MCF 10A (cell line): ENCODE data around the gene C8B. TPM values are rescaled to one million over a fixed set of nuclear protein-coding genes. Genes with fewer than 3 reads are reported as not detected.

Experiments
- BruUV-seq: library from RNA; stranded (reverse); fragments of 400-500 nt; replicated peaks from 2 replicates; lab custom pipeline; 2021; lab: Mats Ljungman, UMichigan
- CTCF ChIA-PET: fragments of 300-600 bp; sonication (Branson Sonifier 250); formaldehyde crosslinking; extraction: SDS; loops from one replicate; lab custom pipeline; 2021; ENCODE audit warnings: antibody characterized with exemption, inconsistent platforms; lab: Yijun Ruan, JAX
- POLR2A ChIA-PET: fragments of 300-600, 350-650 bp; sonication (Branson Sonifier 250); formaldehyde crosslinking; extraction: SDS; loops from one replicate; lab custom pipeline; 2020; ENCODE audit warnings: antibody characterized with exemption, inconsistent platforms; lab: Yijun Ruan, JAX
- DNase-seq: peaks from one replicate; pipeline ENCODE4 v3.0.0-alpha.2; 2018; ENCODE audit not compliant: unreplicated experiment
- H3K27ac Mint-ChIP-seq: one replicate; pipeline ENCODE4 v1.8.0; 2022; ENCODE audit warnings: mild to moderate bottlenecking, low read depth, mixed read lengths; ENCODE audit not compliant: unreplicated experiment
- H3K27me3 Mint-ChIP-seq: one replicate; pipeline ENCODE4 v1.8.0; 2022; ENCODE audit warnings: mixed read lengths; ENCODE audit not compliant: insufficient read depth, unreplicated experiment
- H3K36me3 Mint-ChIP-seq: one replicate; pipeline ENCODE4 v1.8.0; 2022; ENCODE audit warnings: mild to moderate bottlenecking, moderate library complexity, mixed read lengths; ENCODE audit not compliant: insufficient read depth, unreplicated experiment
- H3K4me1 Mint-ChIP-seq: one replicate; pipeline ENCODE4 v1.8.0; 2022; ENCODE audit warnings: mixed read lengths; ENCODE audit not compliant: insufficient read depth, unreplicated experiment
- H3K4me3 Mint-ChIP-seq: one replicate; pipeline ENCODE4 v1.8.0; 2022; ENCODE audit warnings: mild to moderate bottlenecking, moderate library complexity, mixed read lengths; ENCODE audit not compliant: unreplicated experiment
- H3K9me3 Mint-ChIP-seq: one replicate; pipeline ENCODE4 v1.8.0; 2022; ENCODE audit warnings: mixed read lengths; ENCODE audit not compliant: unreplicated experiment
- intact Hi-C: fragments of 100-400 bp; cut with micrococcal nuclease; formaldehyde crosslinking; loops from 2 replicates; pipeline ENCODE4 v1.14.1; 2022
- total RNA-seq: library from RNA; stranded (reverse); gene quantifications from 2 replicates; pipeline ENCODE4 v1.2.3, GENCODE V29; 2022
- TF ChIP-seq, protein P1 (sequence below): fragments of 200-600 bp; IDR thresholded peaks from one replicate; pipeline ENCODE4 v1.8.0; 2022; ENCODE audit warnings: antibody characterized with exemption, mild to moderate bottlenecking; ENCODE audit not compliant: unreplicated experiment

C8B gene
- total RNA-seq, 1 experiment from 2014 or later, result not detected

DNA sequence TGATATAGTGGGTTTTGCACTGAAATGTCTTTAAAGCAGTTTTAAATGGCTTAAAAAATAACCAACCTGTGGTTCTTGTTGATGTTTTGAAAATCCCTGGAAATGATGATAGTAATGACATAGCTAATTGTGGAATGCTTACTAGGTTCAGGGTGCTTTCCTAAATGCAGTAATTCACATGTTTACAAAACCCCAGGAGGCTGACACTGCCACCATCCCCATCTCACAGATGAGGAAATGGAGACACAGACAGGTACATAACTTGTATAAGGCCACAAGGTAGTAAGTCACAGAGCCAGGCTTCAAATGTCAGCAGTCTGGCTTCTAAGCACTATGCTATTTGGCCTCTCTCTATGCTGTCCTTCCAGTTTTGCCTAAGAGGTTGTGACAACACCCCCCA lies 40.6 kb downstream of the C8B start:
- no peaks in the 10 kb centered on the region for H3K4me1 Mint-ChIP-seq

DNA sequence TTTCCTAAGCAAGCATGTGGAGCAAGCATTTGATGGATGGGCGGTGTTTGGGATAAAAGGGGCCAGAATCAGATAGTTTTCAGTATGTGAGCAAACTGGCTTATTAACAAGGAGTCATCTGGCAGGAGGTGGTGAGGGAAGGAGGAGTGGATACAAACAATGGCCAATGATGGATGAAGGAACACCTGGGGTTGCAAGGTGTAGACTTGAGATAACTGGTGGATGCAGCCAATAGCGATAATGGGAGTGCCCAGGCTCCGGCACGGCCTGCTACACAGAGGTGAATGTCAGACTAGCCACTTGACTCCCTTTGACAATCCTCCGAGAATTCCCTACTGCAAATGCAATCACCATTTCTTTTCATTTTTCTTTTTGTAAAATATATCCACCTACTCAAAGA lies 41.7 kb downstream of the C8B start:
- TF ChIP-seq, protein P1, sequence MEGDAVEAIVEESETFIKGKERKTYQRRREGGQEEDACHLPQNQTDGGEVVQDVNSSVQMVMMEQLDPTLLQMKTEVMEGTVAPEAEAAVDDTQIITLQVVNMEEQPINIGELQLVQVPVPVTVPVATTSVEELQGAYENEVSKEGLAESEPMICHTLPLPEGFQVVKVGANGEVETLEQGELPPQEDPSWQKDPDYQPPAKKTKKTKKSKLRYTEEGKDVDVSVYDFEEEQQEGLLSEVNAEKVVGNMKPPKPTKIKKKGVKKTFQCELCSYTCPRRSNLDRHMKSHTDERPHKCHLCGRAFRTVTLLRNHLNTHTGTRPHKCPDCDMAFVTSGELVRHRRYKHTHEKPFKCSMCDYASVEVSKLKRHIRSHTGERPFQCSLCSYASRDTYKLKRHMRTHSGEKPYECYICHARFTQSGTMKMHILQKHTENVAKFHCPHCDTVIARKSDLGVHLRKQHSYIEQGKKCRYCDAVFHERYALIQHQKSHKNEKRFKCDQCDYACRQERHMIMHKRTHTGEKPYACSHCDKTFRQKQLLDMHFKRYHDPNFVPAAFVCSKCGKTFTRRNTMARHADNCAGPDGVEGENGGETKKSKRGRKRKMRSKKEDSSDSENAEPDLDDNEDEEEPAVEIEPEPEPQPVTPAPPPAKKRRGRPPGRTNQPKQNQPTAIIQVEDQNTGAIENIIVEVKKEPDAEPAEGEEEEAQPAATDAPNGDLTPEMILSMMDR, result no peak
- no peak overlapping the region for H3K27ac Mint-ChIP-seq
- ChIA-PET POLR2A (no interaction called here), CTCF (no interaction called here)
- BruUV-seq, result no TSS peak
- no peak for DNase-seq
- no peaks in the 10 kb centered on the region for H3K4me1 Mint-ChIP-seq
- no peaks in the 10 kb centered on the region for H3K36me3 Mint-ChIP-seq
- H3K9me3 Mint-ChIP-seq, result no peaks in the 10 kb centered on the region
- no peaks in the 10 kb centered on the region for H3K27me3 Mint-ChIP-seq
- intact Hi-C loops, result no loop called here
- no peak overlapping the region for H3K4me3 Mint-ChIP-seq

More for the DNA sequence above, 40.6 kb downstream of the C8B start:
- Mint-ChIP-seq H3K27me3 (no peaks in the 10 kb centered on the region), H3K27ac (no peak overlapping the region), H3K36me3 (no peaks in the 10 kb centered on the region), H3K4me3 (no peak overlapping the region), H3K9me3 (no peaks in the 10 kb centered on the region)
- TF ChIP-seq, protein P1, result no peak
- no peak for DNase-seq
- POLR2A ChIA-PET, result no interaction called here
- no TSS peak for BruUV-seq
- CTCF ChIA-PET, result no interaction called here
- intact Hi-C loops, result no loop called here

DNA sequence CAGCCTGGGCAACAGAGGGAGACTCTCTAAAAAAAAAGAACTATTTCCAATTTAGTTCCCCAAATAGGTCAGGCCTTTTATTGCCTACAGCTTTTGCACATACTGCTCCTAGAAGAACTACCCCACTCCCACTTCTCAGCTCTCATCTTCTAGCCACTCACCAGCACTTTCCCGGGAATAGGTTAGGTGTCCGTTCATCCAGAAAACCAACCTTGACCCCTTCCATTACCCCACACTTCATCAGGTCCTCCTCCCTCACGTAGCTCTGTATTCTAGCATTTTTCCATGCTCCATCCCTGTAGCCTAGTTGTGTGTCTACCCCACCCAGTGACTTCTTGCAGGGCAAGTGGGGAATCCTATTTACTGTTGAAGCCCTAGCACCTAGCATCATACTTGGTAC lies 42.6 kb downstream of the C8B start:
- no peaks in the 10 kb centered on the region for H3K9me3 Mint-ChIP-seq
- DNase-seq, result no peak
- ChIA-PET POLR2A (no interaction called here), CTCF (no interaction called here)
- BruUV-seq, result no TSS peak
- no peak overlapping the region for H3K27ac Mint-ChIP-seq
- intact Hi-C loops, result no loop called here
- no peaks in the 10 kb centered on the region for H3K27me3 Mint-ChIP-seq
- TF ChIP-seq, protein P1, result no peak
- no peaks in the 10 kb centered on the region for H3K36me3 Mint-ChIP-seq
- no peaks in the 10 kb centered on the region for H3K4me1 Mint-ChIP-seq
- no peak overlapping the region for H3K4me3 Mint-ChIP-seq

DNA sequence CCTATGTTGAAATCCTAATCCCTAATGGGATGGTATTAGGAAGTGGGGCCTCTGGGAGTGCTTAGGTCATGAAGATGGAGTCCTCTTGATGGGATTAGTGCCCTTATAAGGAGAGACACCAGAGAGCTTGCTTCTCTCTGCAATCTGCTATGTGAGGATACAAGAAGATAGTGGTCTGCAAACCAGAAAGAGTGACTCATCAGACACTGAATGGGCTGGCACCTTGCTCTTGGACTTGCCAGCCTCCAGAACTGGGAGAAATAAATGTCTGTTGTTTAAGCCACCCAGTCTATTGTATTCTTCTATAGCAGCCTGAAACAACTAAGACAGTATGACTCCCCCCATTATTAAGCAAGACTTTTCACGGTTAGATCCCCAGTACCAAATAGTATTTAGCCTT lies 43.3 kb downstream of the C8B start:
- BruUV-seq, result no TSS peak
- H3K4me1 Mint-ChIP-seq, result no peaks in the 10 kb centered on the region
- no peak overlapping the region for H3K4me3 Mint-ChIP-seq
- TF ChIP-seq, protein P1, result no peak
- H3K27me3 Mint-ChIP-seq, result no peaks in the 10 kb centered on the region
- no peaks in the 10 kb centered on the region for H3K36me3 Mint-ChIP-seq
- DNase-seq, result no peak
- ChIA-PET CTCF (interaction anchor here (0.6 to 1.1 kb wide), 2 partner anchors 1344 to 1520 kb away, joined by 3 read pairs; no protein-coding TSS in a partner anchor), POLR2A (no interaction called here)
- H3K27ac Mint-ChIP-seq, result no peak overlapping the region
- H3K9me3 Mint-ChIP-seq, result no peaks in the 10 kb centered on the region
- intact Hi-C loops, result no loop called here
